HCT116 (cell line): ENCODE measurements around the gene TTC19. TPM values are rescaled to one million over a fixed set of nuclear protein-coding genes. Genes with fewer than 3 reads are reported as not detected.

ENCODE experiments used
- ATAC-seq: fragments of 200-7000 bp; cut with Tn5 transposase; 2 replicates; pipeline ENCODE4 v1.9.1; 2020; ENCODE audit warnings: mild to moderate bottlenecking, moderate library complexity
- BruUV-seq: library from RNA; stranded (reverse); fragments of 400-500 nt; replicated peaks from 2 replicates; lab custom pipeline; 2021; lab: Mats Ljungman, UMichigan
- CTCF ChIA-PET: fragments of 300-600 bp; sonication (Branson Sonifier 250); formaldehyde crosslinking; loops from one replicate; lab custom pipeline; 2021; ENCODE audit warnings: antibody characterized with exemption; lab: Charles Lee
- POLR2A ChIA-PET: fragments of 300-600, 350-600 bp; sonication (Branson Sonifier 250); formaldehyde crosslinking; loops from one replicate; lab custom pipeline; 2021; ENCODE audit warnings: antibody characterized with exemption; lab: Charles Lee
- RAD21 ChIA-PET, 2 experiments: fragments of 300-600 bp; sonication (Branson Sonifier 250); formaldehyde crosslinking; loops; one replicate each; lab custom pipeline; 2023; ENCODE audit warnings: low total read pairs in 2 of 2; ENCODE audit not compliant: uncharacterized antibody in 2 of 2, unreplicated experiment in 2 of 2, low non-redundant PET in 1 of 2; lab: Charles Lee
- DNase-seq: peaks from one replicate; pipeline ENCODE4 v3.0.0-alpha.2; 2010; ENCODE audit warnings: low read depth, low spot score
- H2AFZ ChIP-seq: fragments of 200-600 bp; shearing (Covaris generic), sonication (generic); 2 replicates; pipeline ENCODE4 v1.6.1; 2017; ENCODE audit warnings: low read depth, mixed run types, mixed read lengths, antibody characterized with exemption, low read length; ENCODE audit not compliant: poor library complexity, severe bottlenecking
- H3K27ac ChIP-seq: 2 replicates; pipeline ENCODE4 v1.5.1; 2012; ENCODE audit warnings: low read depth, low read length
- H3K27me3 ChIP-seq: fragments of 200-600 bp; sonication (generic); 2 replicates; pipeline ENCODE4 v1.6.1; 2016; ENCODE audit warnings: mixed run types, low read length, mixed read lengths; ENCODE audit not compliant: insufficient read depth
- H3K36me3 ChIP-seq, 2 experiments: fragments of 200-500 bp in 1 of 2; fragments of 200-600 bp in 1 of 2; sonication (Bioruptor generic) in 1 of 2; sonication (generic) in 1 of 2; 2 replicates each; pipeline versions ENCODE4 v1.5.1 to v1.6.1; 2014 to 2016; ENCODE audit warnings: low read length in 2 of 2, inconsistent platforms in 1 of 2, mixed read lengths in 1 of 2, mixed run types in 1 of 2; ENCODE audit not compliant: insufficient read depth in 2 of 2, control insufficient read depth in 1 of 2
- H3K4me1 ChIP-seq, 2 experiments: fragments of 200-600 bp in 1 of 2; sonication (generic) in 1 of 2; 2 replicates each; pipeline versions ENCODE4 v1.5.1 to v1.6.1; 2012 to 2017; ENCODE audit warnings: low read length in 2 of 2, inconsistent platforms in 1 of 2, mild to moderate bottlenecking in 1 of 2, mixed read lengths in 1 of 2, mixed run types in 1 of 2, moderate library complexity in 1 of 2; ENCODE audit not compliant: insufficient read depth in 2 of 2, control insufficient read depth in 1 of 2
- H3K4me2 ChIP-seq: fragments of 200-600 bp; sonication (generic); 2 replicates; pipeline ENCODE4 v1.6.1; 2017; ENCODE audit warnings: mixed run types, low read length, mixed read lengths
- H3K4me3 ChIP-seq, 2 experiments: fragments of 200-600 bp in 1 of 2; sonication (generic) in 1 of 2; replicated peaks in 1 of 2; 2 replicates each; pipeline ENCODE4 v1.5.1; 2011 to 2016; ENCODE audit warnings: low read length in 2 of 2, control low read depth in 1 of 2, low read depth in 1 of 2, mild to moderate bottlenecking in 1 of 2, mixed read lengths in 1 of 2, mixed run types in 1 of 2
- H3K79me2 ChIP-seq: fragments of 200-600 bp; sonication (generic); 2 replicates; pipeline ENCODE4 v1.6.1; 2017; ENCODE audit warnings: mild to moderate bottlenecking, mixed run types, low read length, moderate library complexity, mixed read lengths; ENCODE audit not compliant: insufficient read depth
- H3K9ac ChIP-seq: fragments of 200-600 bp; sonication (generic); 2 replicates; pipeline ENCODE4 v1.6.1; 2016; ENCODE audit warnings: low read length, mixed read lengths
- H3K9me2 ChIP-seq: fragments of 200-600 bp; sonication (generic), shearing (Covaris generic); 2 replicates; pipeline ENCODE4 v1.6.1; 2017; ENCODE audit warnings: mixed run types, mild to moderate bottlenecking, moderate library complexity; ENCODE audit not compliant: insufficient read depth
- H3K9me3 ChIP-seq, 2 experiments: fragments of 200-500 bp in 1 of 2; fragments of 200-600 bp in 1 of 2; sonication (Bioruptor generic) in 1 of 2; sonication (generic) in 1 of 2; 2 replicates each; pipeline ENCODE4 v1.6.1; 2014 to 2017; ENCODE audit warnings: low read length in 2 of 2, mixed read lengths in 2 of 2, inconsistent platforms in 1 of 2, low read depth in 1 of 2, mild to moderate bottlenecking in 1 of 2, mixed run types in 1 of 2, moderate library complexity in 1 of 2; ENCODE audit not compliant: control insufficient read depth in 1 of 2, insufficient read depth in 1 of 2
- H4K20me1 ChIP-seq: fragments of 200-600 bp; sonication (generic), shearing (Covaris generic); 2 replicates; pipeline ENCODE4 v1.6.1; 2017; ENCODE audit warnings: mixed run types, mild to moderate bottlenecking, moderate library complexity; ENCODE audit not compliant: insufficient read depth
- CBX3 ChIP-seq: IDR thresholded peaks from 2 replicates; pipeline ENCODE4 v1.6.1; 2012; ENCODE audit warnings: low read depth
- CEBPB ChIP-seq: IDR thresholded peaks from 2 replicates; pipeline ENCODE4 v1.6.1; 2012; ENCODE audit warnings: low read depth
- EGR1 ChIP-seq: IDR thresholded peaks from 2 replicates; pipeline ENCODE4 v1.6.1; 2012; ENCODE audit warnings: low read depth
- ELF1 ChIP-seq: IDR thresholded peaks from 2 replicates; pipeline ENCODE4 v1.6.1; 2012; ENCODE audit warnings: low read depth, borderline replicate concordance
- EZH2 ChIP-seq: fragments of 200-600 bp; sonication (generic); IDR thresholded peaks from 2 replicates; pipeline ENCODE4 v1.6.1; 2017; ENCODE audit warnings: antibody characterized with exemption, mixed run types
- EZH2phosphoT487 ChIP-seq: fragments of 200-600 bp; IDR thresholded peaks from 2 replicates; pipeline ENCODE4 v1.6.1; 2018; ENCODE audit warnings: antibody characterized with exemption, borderline replicate concordance
- FOSL1 ChIP-seq: IDR thresholded peaks from 2 replicates; pipeline ENCODE4 v1.6.1; 2012; ENCODE audit warnings: low read depth
- JUND ChIP-seq: IDR thresholded peaks from 2 replicates; pipeline ENCODE4 v1.6.1; 2012
- POLR2A ChIP-seq: IDR thresholded peaks from 2 replicates; pipeline ENCODE4 v1.7.0; 2011; ENCODE audit warnings: borderline replicate concordance; ENCODE audit not compliant: insufficient read depth, insufficient read length; ENCODE audit errors: extremely low read depth
- RAD21 ChIP-seq: IDR thresholded peaks from 2 replicates; pipeline ENCODE4 v1.6.1; 2012; ENCODE audit warnings: low read depth, mild to moderate bottlenecking
- SIN3A ChIP-seq: IDR thresholded peaks from 2 replicates; pipeline ENCODE4 v1.6.1; 2012; ENCODE audit warnings: low read depth
- TCF7L2 ChIP-seq: IDR thresholded peaks from 2 replicates; pipeline ENCODE4 v1.7.0; 2011; ENCODE audit warnings: borderline replicate concordance, inconsistent platforms; ENCODE audit not compliant: insufficient read depth, insufficient read length; ENCODE audit errors: extremely low read depth
- YY1 ChIP-seq: IDR thresholded peaks from 2 replicates; pipeline ENCODE4 v1.6.1; 2011; ENCODE audit warnings: low read length, low read depth, moderate library complexity, mild to moderate bottlenecking; ENCODE audit not compliant: insufficient replicate concordance; ENCODE audit errors: extremely low read depth
- ZNF274 ChIP-seq: fragments of 200-500 bp; sonication (Bioruptor generic); IDR thresholded peaks from 2 replicates; pipeline ENCODE4 v1.6.1; 2014; ENCODE audit warnings: mild to moderate bottlenecking, low read depth, low read length, inconsistent platforms
- intact Hi-C: fragments of 100-400 bp; cut with micrococcal nuclease; formaldehyde crosslinking; loops from 2 replicates; pipeline ENCODE4 v1.10.0; 2022
- total RNA-seq: library from RNA; stranded (reverse); gene quantifications from one replicate; pipeline ENCODE4 v1.2.1, GENCODE V29; 2021; ENCODE audit not compliant: unreplicated experiment
- TF ChIP-seq, protein P1 (sequence below): IDR thresholded peaks from 2 replicates; pipeline ENCODE4 v1.6.1; 2012
- TF ChIP-seq, protein P2 (sequence below): IDR thresholded peaks from 2 replicates; pipeline ENCODE4 v1.6.1; 2012
- TF ChIP-seq, protein P3 (sequence below), 3 experiments: fragments of 200-600 bp in 1 of 3; sonication (generic) in 1 of 3; IDR thresholded peaks in 2 of 3; conservative IDR thresholded peaks in 1 of 3; 2 replicates each; pipeline ENCODE4 v1.5.1; 2012 to 2017; ENCODE audit warnings: low read depth in 2 of 3, low read length in 2 of 3, antibody characterized with exemption in 1 of 3, borderline replicate concordance in 1 of 3, control low read depth in 1 of 3, mild to moderate bottlenecking in 1 of 3, mixed read lengths in 1 of 3, mixed run types in 1 of 3, moderate library complexity in 1 of 3; ENCODE audit not compliant: insufficient read depth in 1 of 3
- TF ChIP-seq, protein P4 (sequence below): IDR thresholded peaks from 2 replicates; pipeline ENCODE4 v1.6.1; 2012; ENCODE audit warnings: low read depth
- TF ChIP-seq, protein P5 (sequence below): IDR thresholded peaks from 2 replicates; pipeline ENCODE4 v1.6.1; 2011; ENCODE audit warnings: mild to moderate bottlenecking, low read length, moderate library complexity; ENCODE audit not compliant: insufficient replicate concordance; ENCODE audit errors: extremely low read depth

Gene TTC19
- total RNA-seq, 1 experiment from 2014 or later = 61.3 TPM

DNA sequence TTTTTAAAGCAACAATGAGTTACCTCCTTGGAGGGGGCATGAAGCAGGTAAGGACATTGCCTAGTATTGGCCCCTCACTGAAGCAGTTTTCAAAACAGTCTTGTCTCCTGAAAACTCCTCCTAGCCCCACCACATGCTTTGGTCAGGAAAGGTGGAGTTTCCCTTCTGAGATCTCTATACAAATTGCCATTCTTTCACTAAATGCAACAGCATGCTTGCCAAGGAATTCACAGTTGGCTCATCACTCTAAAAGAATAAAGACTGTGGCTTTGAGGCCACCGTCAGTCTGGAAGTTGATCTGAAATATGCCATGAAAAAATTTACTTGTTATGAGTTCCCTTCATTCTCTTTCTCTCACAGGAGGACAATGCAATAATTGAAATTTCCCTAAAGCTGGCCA is 4.2 kb downstream of the TTC19 start:
- CTCF ChIA-PET = no interaction called here
- Histone ChIP-seq H3K79me2 (peaks cover 90% of the 10 kb centered on the region), H3K9me3 (peaks cover 0 to 7% of the 10 kb centered on the region in 2 experiments; a peak in 1 of 4 replicates), H4K20me1 (no peaks in the 10 kb centered on the region), H3K9ac (no peak overlapping the region), H3K27me3 (no peaks in the 10 kb centered on the region), H3K9me2 (no peaks in the 10 kb centered on the region), H3K4me2 (no peak overlapping the region), H3K27ac (no peak overlapping the region), H3K4me3 (no peak overlapping the region), H2AFZ (no peak overlapping the region), H3K36me3 (peaks cover 59 to 78% of the 10 kb centered on the region in 2 experiments), H3K4me1 (peaks cover 5 to 13% of the 10 kb centered on the region in 2 experiments; a peak in 3 of 4 replicates)
- POLR2A ChIA-PET = no interaction called here
- RAD21 ChIA-PET = no interaction called here
- intact Hi-C loops = no loop called here
- TF ChIP-seq POLR2A (no peak), RAD21 (no peak), CBX3 (no peak), TCF7L2 (no peak), YY1 (no peak), FOSL1 (no peak), EGR1 (no peak), ELF1 (no peak), CEBPB (no peak), JUND (no peak), EZH2 (no peak), EZH2phosphoT487 (no peak), SIN3A (no peak), ZNF274 (no peak)
- TF ChIP-seq, protein P1, sequence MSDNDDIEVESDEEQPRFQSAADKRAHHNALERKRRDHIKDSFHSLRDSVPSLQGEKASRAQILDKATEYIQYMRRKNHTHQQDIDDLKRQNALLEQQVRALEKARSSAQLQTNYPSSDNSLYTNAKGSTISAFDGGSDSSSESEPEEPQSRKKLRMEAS = no peak
- TF ChIP-seq, protein P2, sequence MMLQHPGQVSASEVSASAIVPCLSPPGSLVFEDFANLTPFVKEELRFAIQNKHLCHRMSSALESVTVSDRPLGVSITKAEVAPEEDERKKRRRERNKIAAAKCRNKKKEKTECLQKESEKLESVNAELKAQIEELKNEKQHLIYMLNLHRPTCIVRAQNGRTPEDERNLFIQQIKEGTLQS = no peak
- TF ChIP-seq, protein P3, sequence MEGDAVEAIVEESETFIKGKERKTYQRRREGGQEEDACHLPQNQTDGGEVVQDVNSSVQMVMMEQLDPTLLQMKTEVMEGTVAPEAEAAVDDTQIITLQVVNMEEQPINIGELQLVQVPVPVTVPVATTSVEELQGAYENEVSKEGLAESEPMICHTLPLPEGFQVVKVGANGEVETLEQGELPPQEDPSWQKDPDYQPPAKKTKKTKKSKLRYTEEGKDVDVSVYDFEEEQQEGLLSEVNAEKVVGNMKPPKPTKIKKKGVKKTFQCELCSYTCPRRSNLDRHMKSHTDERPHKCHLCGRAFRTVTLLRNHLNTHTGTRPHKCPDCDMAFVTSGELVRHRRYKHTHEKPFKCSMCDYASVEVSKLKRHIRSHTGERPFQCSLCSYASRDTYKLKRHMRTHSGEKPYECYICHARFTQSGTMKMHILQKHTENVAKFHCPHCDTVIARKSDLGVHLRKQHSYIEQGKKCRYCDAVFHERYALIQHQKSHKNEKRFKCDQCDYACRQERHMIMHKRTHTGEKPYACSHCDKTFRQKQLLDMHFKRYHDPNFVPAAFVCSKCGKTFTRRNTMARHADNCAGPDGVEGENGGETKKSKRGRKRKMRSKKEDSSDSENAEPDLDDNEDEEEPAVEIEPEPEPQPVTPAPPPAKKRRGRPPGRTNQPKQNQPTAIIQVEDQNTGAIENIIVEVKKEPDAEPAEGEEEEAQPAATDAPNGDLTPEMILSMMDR (IDR thresholded peaks at IDR 0.05 in 2 of 3, conservative IDR thresholded peaks at IDR 0.05 in 1 of 3; ENCODE audit: borderline replicate concordance in 1 of 3, insufficient read depth in 1 of 3, low read depth in 2 of 3, low read length in 2 of 3) = no peak
- TF ChIP-seq, protein P4, sequence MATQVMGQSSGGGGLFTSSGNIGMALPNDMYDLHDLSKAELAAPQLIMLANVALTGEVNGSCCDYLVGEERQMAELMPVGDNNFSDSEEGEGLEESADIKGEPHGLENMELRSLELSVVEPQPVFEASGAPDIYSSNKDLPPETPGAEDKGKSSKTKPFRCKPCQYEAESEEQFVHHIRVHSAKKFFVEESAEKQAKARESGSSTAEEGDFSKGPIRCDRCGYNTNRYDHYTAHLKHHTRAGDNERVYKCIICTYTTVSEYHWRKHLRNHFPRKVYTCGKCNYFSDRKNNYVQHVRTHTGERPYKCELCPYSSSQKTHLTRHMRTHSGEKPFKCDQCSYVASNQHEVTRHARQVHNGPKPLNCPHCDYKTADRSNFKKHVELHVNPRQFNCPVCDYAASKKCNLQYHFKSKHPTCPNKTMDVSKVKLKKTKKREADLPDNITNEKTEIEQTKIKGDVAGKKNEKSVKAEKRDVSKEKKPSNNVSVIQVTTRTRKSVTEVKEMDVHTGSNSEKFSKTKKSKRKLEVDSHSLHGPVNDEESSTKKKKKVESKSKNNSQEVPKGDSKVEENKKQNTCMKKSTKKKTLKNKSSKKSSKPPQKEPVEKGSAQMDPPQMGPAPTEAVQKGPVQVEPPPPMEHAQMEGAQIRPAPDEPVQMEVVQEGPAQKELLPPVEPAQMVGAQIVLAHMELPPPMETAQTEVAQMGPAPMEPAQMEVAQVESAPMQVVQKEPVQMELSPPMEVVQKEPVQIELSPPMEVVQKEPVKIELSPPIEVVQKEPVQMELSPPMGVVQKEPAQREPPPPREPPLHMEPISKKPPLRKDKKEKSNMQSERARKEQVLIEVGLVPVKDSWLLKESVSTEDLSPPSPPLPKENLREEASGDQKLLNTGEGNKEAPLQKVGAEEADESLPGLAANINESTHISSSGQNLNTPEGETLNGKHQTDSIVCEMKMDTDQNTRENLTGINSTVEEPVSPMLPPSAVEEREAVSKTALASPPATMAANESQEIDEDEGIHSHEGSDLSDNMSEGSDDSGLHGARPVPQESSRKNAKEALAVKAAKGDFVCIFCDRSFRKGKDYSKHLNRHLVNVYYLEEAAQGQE = no peak
- TF ChIP-seq, protein P5, sequence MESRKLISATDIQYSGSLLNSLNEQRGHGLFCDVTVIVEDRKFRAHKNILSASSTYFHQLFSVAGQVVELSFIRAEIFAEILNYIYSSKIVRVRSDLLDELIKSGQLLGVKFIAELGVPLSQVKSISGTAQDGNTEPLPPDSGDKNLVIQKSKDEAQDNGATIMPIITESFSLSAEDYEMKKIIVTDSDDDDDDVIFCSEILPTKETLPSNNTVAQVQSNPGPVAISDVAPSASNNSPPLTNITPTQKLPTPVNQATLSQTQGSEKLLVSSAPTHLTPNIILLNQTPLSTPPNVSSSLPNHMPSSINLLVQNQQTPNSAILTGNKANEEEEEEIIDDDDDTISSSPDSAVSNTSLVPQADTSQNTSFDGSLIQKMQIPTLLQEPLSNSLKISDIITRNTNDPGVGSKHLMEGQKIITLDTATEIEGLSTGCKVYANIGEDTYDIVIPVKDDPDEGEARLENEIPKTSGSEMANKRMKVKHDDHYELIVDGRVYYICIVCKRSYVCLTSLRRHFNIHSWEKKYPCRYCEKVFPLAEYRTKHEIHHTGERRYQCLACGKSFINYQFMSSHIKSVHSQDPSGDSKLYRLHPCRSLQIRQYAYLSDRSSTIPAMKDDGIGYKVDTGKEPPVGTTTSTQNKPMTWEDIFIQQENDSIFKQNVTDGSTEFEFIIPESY = no peak
- DNase-seq = no peak
- ATAC-seq = no peak
- BruUV-seq = no TSS peak
